HCT116 (cell line): ENCODE measurements around the gene SNX2. TPM values are rescaled to one million over a fixed set of nuclear protein-coding genes. Genes with fewer than 3 reads are reported as not detected.

Experiments used
- ATAC-seq: fragments of 200-7000 bp; cut with Tn5 transposase; 2 replicates; pipeline ENCODE4 v1.9.1; 2020; ENCODE audit warnings: mild to moderate bottlenecking, moderate library complexity
- BruUV-seq: library from RNA; stranded (reverse); fragments of 400-500 nt; replicated peaks from 2 replicates; lab custom pipeline; 2021; lab: Mats Ljungman, UMichigan
- CTCF ChIA-PET: fragments of 300-600 bp; sonication (Branson Sonifier 250); formaldehyde crosslinking; loops from one replicate; lab custom pipeline; 2021; ENCODE audit warnings: antibody characterized with exemption; lab: Charles Lee
- POLR2A ChIA-PET: fragments of 300-600, 350-600 bp; sonication (Branson Sonifier 250); formaldehyde crosslinking; loops from one replicate; lab custom pipeline; 2021; ENCODE audit warnings: antibody characterized with exemption; lab: Charles Lee
- RAD21 ChIA-PET, 2 experiments: fragments of 300-600 bp; sonication (Branson Sonifier 250); formaldehyde crosslinking; loops; one replicate each; lab custom pipeline; 2023; ENCODE audit warnings: low total read pairs in 2 of 2; ENCODE audit not compliant: uncharacterized antibody in 2 of 2, unreplicated experiment in 2 of 2, low non-redundant PET in 1 of 2; lab: Charles Lee
- DNase-seq: peaks from one replicate; pipeline ENCODE4 v3.0.0-alpha.2; 2010; ENCODE audit warnings: low read depth, low spot score
- H2AFZ ChIP-seq: fragments of 200-600 bp; shearing (Covaris generic), sonication (generic); 2 replicates; pipeline ENCODE4 v1.6.1; 2017; ENCODE audit warnings: low read depth, mixed run types, mixed read lengths, antibody characterized with exemption, low read length; ENCODE audit not compliant: poor library complexity, severe bottlenecking
- H3K27ac ChIP-seq: 2 replicates; pipeline ENCODE4 v1.5.1; 2012; ENCODE audit warnings: low read depth, low read length
- H3K27me3 ChIP-seq: fragments of 200-600 bp; sonication (generic); 2 replicates; pipeline ENCODE4 v1.6.1; 2016; ENCODE audit warnings: mixed run types, low read length, mixed read lengths; ENCODE audit not compliant: insufficient read depth
- H3K36me3 ChIP-seq, 2 experiments: fragments of 200-500 bp in 1 of 2; fragments of 200-600 bp in 1 of 2; sonication (Bioruptor generic) in 1 of 2; sonication (generic) in 1 of 2; 2 replicates each; pipeline versions ENCODE4 v1.5.1 to v1.6.1; 2014 to 2016; ENCODE audit warnings: low read length in 2 of 2, inconsistent platforms in 1 of 2, mixed read lengths in 1 of 2, mixed run types in 1 of 2; ENCODE audit not compliant: insufficient read depth in 2 of 2, control insufficient read depth in 1 of 2
- H3K4me1 ChIP-seq, 2 experiments: fragments of 200-600 bp in 1 of 2; sonication (generic) in 1 of 2; 2 replicates each; pipeline versions ENCODE4 v1.5.1 to v1.6.1; 2012 to 2017; ENCODE audit warnings: low read length in 2 of 2, inconsistent platforms in 1 of 2, mild to moderate bottlenecking in 1 of 2, mixed read lengths in 1 of 2, mixed run types in 1 of 2, moderate library complexity in 1 of 2; ENCODE audit not compliant: insufficient read depth in 2 of 2, control insufficient read depth in 1 of 2
- H3K4me2 ChIP-seq: fragments of 200-600 bp; sonication (generic); 2 replicates; pipeline ENCODE4 v1.6.1; 2017; ENCODE audit warnings: mixed run types, low read length, mixed read lengths
- H3K4me3 ChIP-seq, 2 experiments: fragments of 200-600 bp in 1 of 2; sonication (generic) in 1 of 2; replicated peaks in 1 of 2; 2 replicates each; pipeline ENCODE4 v1.5.1; 2011 to 2016; ENCODE audit warnings: low read length in 2 of 2, control low read depth in 1 of 2, low read depth in 1 of 2, mild to moderate bottlenecking in 1 of 2, mixed read lengths in 1 of 2, mixed run types in 1 of 2
- H3K79me2 ChIP-seq: fragments of 200-600 bp; sonication (generic); 2 replicates; pipeline ENCODE4 v1.6.1; 2017; ENCODE audit warnings: mild to moderate bottlenecking, mixed run types, low read length, moderate library complexity, mixed read lengths; ENCODE audit not compliant: insufficient read depth
- H3K9ac ChIP-seq: fragments of 200-600 bp; sonication (generic); 2 replicates; pipeline ENCODE4 v1.6.1; 2016; ENCODE audit warnings: low read length, mixed read lengths
- H3K9me2 ChIP-seq: fragments of 200-600 bp; sonication (generic), shearing (Covaris generic); 2 replicates; pipeline ENCODE4 v1.6.1; 2017; ENCODE audit warnings: mixed run types, mild to moderate bottlenecking, moderate library complexity; ENCODE audit not compliant: insufficient read depth
- H3K9me3 ChIP-seq, 2 experiments: fragments of 200-500 bp in 1 of 2; fragments of 200-600 bp in 1 of 2; sonication (Bioruptor generic) in 1 of 2; sonication (generic) in 1 of 2; 2 replicates each; pipeline ENCODE4 v1.6.1; 2014 to 2017; ENCODE audit warnings: low read length in 2 of 2, mixed read lengths in 2 of 2, inconsistent platforms in 1 of 2, low read depth in 1 of 2, mild to moderate bottlenecking in 1 of 2, mixed run types in 1 of 2, moderate library complexity in 1 of 2; ENCODE audit not compliant: control insufficient read depth in 1 of 2, insufficient read depth in 1 of 2
- H4K20me1 ChIP-seq: fragments of 200-600 bp; sonication (generic), shearing (Covaris generic); 2 replicates; pipeline ENCODE4 v1.6.1; 2017; ENCODE audit warnings: mixed run types, mild to moderate bottlenecking, moderate library complexity; ENCODE audit not compliant: insufficient read depth
- ELF1 ChIP-seq: IDR thresholded peaks from 2 replicates; pipeline ENCODE4 v1.6.1; 2012; ENCODE audit warnings: low read depth, borderline replicate concordance
- FOSL1 ChIP-seq: IDR thresholded peaks from 2 replicates; pipeline ENCODE4 v1.6.1; 2012; ENCODE audit warnings: low read depth
- JUND ChIP-seq: IDR thresholded peaks from 2 replicates; pipeline ENCODE4 v1.6.1; 2012
- POLR2AphosphoS5 ChIP-seq: IDR thresholded peaks from 2 replicates; pipeline ENCODE4 v1.6.1; 2011; ENCODE audit warnings: mild to moderate bottlenecking, low read depth, low read length, moderate library complexity
- SIN3A ChIP-seq: IDR thresholded peaks from 2 replicates; pipeline ENCODE4 v1.6.1; 2012; ENCODE audit warnings: low read depth
- SP1 ChIP-seq: IDR thresholded peaks from 2 replicates; pipeline ENCODE4 v1.6.1; 2012; ENCODE audit warnings: low read depth
- ZFX ChIP-seq: fragments of 450-650 bp; IDR thresholded peaks from 2 replicates; pipeline ENCODE4 v1.6.1; 2017
- intact Hi-C: fragments of 100-400 bp; cut with micrococcal nuclease; formaldehyde crosslinking; loops from 2 replicates; pipeline ENCODE4 v1.10.0; 2022
- total RNA-seq: library from RNA; stranded (reverse); gene quantifications from one replicate; pipeline ENCODE4 v1.2.1, GENCODE V29; 2021; ENCODE audit not compliant: unreplicated experiment
- TF ChIP-seq, protein P1 (sequence below): IDR thresholded peaks from 2 replicates; pipeline ENCODE4 v1.6.1; 2011; ENCODE audit warnings: mild to moderate bottlenecking, low read length, moderate library complexity; ENCODE audit not compliant: insufficient replicate concordance; ENCODE audit errors: extremely low read depth
- TF ChIP-seq, protein P2 (sequence below): IDR thresholded peaks from 2 replicates; pipeline ENCODE4 v1.6.1; 2012

Gene SNX2
- total RNA-seq, 1 experiment from 2014 or later = 57.7 TPM

DNA sequence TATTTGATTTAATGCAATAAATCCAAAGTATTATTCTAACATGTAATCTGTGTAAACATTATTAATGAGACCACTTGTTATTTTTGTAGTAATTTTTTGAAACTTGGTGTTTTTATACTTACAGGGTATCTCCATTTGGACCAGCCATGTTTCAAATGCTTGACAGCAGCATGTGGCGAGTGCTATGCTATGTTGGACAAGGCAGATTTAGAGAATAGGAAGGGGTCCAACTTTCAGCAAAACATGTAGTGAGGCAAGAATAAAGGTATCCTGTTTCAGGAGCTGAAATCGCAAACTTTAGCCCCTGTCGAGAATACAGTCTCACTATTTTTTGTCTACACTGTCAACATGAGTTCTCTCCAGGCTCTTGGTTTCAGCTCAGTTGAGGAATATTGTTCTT, 104.2 kb downstream of the SNX2 start:
- H3K27me3 ChIP-seq = no peaks in the 10 kb centered on the region
- H4K20me1 ChIP-seq = no peaks in the 10 kb centered on the region
- no peak overlapping the region for H3K27ac ChIP-seq
- H3K9me3 ChIP-seq = no peaks in the 10 kb centered on the region
- CTCF ChIA-PET = no interaction called here
- intact Hi-C loops = no loop called here
- ATAC-seq (no peak), DNase-seq (no peak)
- H3K4me3 ChIP-seq = no peak overlapping the region
- no TSS peak for BruUV-seq
- no peaks in the 10 kb centered on the region for H3K4me1 ChIP-seq
- H3K9me2 ChIP-seq = no peaks in the 10 kb centered on the region
- no peak overlapping the region for H3K9ac ChIP-seq
- no peak overlapping the region for H2AFZ ChIP-seq
- POLR2A ChIA-PET = no interaction called here
- no peaks in the 10 kb centered on the region for H3K79me2 ChIP-seq
- H3K4me2 ChIP-seq = no peak overlapping the region
- TF ChIP-seq JUND (no peak), SP1 (no peak), SIN3A (no peak), POLR2AphosphoS5 (no peak), ELF1 (no peak), FOSL1 (no peak), ZFX (no peak)
- TF ChIP-seq, protein P1, sequence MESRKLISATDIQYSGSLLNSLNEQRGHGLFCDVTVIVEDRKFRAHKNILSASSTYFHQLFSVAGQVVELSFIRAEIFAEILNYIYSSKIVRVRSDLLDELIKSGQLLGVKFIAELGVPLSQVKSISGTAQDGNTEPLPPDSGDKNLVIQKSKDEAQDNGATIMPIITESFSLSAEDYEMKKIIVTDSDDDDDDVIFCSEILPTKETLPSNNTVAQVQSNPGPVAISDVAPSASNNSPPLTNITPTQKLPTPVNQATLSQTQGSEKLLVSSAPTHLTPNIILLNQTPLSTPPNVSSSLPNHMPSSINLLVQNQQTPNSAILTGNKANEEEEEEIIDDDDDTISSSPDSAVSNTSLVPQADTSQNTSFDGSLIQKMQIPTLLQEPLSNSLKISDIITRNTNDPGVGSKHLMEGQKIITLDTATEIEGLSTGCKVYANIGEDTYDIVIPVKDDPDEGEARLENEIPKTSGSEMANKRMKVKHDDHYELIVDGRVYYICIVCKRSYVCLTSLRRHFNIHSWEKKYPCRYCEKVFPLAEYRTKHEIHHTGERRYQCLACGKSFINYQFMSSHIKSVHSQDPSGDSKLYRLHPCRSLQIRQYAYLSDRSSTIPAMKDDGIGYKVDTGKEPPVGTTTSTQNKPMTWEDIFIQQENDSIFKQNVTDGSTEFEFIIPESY = no peak
- TF ChIP-seq, protein P2, sequence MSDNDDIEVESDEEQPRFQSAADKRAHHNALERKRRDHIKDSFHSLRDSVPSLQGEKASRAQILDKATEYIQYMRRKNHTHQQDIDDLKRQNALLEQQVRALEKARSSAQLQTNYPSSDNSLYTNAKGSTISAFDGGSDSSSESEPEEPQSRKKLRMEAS = no peak
- RAD21 ChIA-PET = no interaction called here
- no peaks in the 10 kb centered on the region for H3K36me3 ChIP-seq

Other genes starting within 250 kb of the SNX2 start
- gene SNX24, start 70.5 kb downstream of the SNX2 start, total RNA-seq = 10.8 TPM